HG03520 (cell line): ENCODE results near the gene TXNIP.

Experiments used
- ATAC-seq: cut with Tn5 transposase; IDR thresholded peaks from one replicate; pipeline ENCODE4 v1.9.1; 2021; ENCODE audit warnings: mild to moderate bottlenecking, moderate library complexity; ENCODE audit not compliant: unreplicated experiment

The TXNIP gene

DNA sequence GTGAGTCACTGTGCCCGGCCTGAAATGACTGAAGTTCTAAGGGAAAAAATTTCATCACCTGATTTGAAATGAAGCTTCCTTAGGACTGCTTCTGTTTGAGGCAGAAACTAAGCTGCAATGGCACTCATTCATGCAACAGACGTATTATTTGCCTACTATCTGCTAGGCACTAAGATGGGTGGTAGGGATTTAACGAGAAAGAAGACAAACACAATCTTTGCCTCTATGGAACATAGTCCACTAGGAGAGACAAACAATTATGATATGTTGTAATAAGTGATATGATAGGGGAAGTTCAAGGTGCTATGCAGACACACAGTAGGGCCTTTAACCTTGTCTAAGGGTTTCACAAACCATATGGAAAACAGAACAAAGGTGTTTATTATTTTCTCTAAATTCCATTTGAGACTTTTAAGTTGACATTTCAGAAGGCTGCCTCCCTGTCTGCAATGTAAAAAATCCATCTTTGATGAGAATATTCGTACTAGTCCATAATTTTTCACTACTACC lies 49.8 kb downstream of the TXNIP start:
- no peak for ATAC-seq

DNA sequence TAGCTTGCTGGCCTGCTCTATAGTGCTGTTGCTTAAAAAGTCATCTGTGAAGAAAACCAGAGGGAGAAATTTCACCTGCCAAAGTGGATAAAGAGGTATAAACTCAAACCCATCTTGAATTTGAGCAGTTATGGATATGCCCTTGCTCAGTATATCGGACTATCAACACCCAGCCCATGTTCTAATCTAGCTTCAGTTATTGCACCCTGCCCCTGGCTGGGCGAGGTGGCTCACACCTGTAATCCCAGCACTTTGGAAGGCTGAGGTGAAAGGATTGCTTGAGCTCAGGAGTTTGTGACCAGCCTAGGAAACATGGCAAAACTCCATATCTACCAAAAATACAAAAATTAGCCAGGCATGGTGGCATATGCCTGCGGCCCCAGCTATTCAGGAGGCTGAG lies 51.8 kb downstream of the TXNIP start:
- ATAC-seq, result no peak

DNA sequence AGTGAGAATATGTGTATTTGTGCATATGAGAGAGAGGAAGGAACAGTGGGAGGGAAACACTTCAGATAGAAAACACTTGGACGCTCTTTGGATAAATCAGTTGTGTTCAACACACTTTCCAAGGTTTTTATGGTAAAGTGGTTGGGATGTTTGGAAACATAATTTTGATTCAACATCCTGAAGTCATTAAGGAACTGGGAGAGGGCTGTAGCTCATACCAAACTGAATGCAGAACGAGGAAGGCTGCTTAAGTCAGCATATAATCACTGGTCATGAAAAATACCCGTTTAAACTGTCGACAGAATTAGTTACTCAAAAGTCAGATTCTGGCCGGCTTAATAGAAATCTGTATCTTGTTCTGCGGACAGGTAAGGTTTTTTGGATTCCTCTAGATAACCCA lies 53.5 kb downstream of the TXNIP start:
- ATAC-seq, result no peak
